ENCODE measurements around the gene CKM.
"Not testable (repeated sequence)": the region's sequence is repeated elsewhere in the genome, so short reads cannot be mapped to it uniquely, and the experiment has no call there.

Gene CKM

DNA sequence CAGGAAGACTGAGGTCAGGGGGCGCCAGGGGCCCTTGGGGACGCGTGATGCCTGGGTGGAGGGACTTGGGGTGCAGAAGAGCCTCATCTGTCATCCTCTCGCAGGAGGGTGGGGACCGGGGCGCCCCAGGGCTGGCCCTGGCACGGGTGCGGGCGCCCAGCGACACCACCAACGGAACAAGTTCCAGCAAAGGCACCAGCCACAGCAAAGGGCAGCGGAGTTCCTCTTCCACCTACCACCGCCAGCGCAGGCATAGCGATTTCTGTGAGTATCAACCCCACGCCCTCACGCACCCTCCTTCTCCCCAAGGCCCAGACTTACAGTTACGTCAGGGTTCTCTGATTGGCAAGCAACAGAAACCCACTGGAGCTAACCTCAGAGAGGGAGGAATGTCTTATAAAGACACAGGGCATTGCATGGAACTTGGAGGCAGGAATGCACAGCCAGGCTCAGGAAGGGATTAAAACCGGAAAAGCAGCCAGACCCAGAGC, 42.2 kb downstream of the CKM start:
- no peak for DNase-seq

DNA sequence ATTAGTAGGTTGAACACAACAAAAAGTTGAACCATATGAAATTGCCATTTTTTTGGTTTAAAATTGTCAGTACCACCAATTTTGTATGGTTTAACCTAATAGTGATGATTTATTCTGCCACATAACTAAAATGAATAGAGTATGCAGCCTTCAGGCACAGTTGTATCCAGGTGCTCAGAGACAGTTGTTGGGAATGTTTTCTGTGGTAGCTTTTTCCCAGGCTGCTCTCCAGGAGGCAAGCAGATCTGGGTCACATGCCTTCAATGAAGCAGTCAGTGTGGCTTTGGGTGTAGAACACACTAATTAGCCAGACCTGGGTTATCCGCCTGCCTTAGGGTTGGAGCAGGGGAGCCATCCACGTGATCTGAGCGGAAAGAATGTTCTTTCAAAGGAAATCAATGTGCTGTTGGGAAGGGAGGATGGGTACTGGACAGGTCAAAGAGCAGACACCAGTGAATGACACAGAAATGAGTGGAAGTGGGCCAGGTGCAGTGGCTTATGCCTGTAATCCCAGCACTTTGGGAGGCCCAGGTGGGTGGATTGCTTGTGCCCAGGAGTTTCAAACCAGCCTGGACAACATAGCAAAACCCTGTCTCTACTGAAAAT, 43.0 kb downstream of the CKM start:
- no peak for DNase-seq

DNA sequence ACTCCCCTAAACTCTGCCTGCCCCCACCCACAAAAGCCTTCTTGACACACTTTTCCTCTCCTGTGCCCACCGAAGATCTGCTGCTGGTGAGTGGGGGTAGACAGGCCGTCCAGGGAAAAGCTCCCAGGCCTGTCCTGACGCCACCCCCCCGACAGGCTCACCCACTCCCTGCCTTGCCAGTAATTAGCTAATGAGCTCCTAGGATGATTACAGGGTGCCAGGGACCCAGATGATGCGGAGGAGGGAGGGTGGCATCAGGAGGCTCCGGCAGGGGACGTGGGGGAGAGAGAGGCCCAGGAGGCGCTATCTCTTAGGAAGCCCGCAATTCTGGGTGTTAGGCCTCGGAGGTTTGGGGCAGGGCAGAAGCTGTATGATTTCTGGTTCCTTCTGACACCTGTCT, 44.6 kb downstream of the CKM start:
- DNase-seq, result no peak

DNA sequence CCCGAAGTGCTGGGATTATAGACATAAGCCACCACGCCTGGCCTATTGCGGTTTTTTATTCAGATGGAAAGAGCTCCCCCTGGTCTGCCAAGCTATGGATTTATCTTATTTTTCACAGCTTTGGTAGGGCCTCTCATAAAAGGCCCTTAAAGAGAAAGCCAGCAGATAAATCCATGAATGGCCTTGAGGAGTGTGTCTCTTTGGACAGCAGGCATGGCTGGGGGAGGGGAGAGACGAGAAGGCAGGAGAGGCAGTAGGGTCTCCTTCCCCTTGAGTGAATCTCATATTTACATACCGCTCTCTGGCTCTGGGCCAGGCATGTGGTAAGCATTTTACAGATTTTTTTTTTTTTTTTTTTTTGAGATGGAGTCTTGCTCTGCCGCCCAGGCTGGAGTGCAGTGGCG, 46.4 kb downstream of the CKM start:
- DNase-seq, result peak; percentile 86

DNA sequence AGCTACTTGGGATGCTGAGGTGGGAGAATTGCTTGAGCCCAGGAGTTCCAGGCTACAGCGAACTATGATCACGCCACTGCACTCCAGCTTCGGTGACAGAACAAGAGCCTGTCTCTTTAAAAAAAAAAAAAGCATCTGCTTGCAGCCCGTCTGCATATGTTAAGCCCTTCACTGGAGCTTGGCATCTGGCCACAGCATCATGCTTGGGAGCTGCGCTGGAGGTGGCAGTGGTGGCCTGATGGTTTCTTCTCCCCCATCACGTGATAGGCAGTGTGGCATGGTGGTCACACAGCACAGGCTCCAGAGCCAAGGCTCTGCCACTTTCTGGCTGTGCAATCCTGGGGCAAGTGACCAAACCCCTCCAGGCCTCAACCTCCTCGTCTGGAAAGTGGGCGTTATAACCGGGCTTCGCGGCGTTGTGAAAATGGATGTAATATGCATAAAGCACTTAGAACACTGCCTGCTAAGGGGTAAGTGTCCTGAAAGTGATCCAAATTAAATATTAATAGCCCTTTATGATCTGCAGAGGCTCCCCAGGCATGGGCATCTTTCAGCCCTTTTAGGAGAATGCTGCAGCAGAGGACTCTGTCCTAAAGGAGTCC, 47.2 kb downstream of the CKM start:
- DNase-seq, result peak; percentile 75

DNA sequence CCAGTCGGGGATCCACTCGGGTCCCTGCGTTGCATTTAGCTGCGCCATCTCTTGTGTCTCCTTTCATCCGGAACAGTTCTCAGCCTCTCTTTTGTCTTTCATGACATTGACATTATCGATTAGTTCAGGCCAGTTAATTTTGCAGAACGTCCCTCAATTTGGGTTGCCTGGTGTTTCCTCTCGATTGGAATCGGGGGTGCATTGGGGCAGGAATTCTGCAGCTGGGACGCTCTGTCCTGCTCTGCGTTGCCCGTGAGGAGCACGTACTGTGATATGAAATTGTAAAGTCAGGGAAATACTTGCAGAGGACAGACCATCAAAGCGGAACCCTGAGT, 49.2 kb downstream of the CKM start:
- DNase-seq, result no peak

DNA sequence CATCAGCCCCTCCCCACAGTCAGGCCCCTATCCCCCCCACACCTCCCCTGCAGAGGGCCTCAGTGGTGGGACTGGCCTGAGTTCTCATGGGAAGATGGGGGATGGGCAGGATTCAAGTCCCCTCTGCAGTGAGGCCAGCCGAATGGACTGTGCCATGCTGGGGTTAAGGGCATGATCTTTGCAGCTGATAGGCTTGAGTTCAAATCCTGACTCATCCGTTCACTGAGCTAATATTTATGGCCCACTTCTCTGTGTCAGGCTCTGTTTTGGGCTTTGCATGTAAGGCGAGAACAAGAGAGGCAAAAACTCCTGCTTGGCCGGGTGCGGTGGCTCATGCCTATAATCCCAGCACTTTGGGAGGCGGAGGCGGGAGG, 51.0 kb downstream of the CKM start:
- no peak for DNase-seq

DNA sequence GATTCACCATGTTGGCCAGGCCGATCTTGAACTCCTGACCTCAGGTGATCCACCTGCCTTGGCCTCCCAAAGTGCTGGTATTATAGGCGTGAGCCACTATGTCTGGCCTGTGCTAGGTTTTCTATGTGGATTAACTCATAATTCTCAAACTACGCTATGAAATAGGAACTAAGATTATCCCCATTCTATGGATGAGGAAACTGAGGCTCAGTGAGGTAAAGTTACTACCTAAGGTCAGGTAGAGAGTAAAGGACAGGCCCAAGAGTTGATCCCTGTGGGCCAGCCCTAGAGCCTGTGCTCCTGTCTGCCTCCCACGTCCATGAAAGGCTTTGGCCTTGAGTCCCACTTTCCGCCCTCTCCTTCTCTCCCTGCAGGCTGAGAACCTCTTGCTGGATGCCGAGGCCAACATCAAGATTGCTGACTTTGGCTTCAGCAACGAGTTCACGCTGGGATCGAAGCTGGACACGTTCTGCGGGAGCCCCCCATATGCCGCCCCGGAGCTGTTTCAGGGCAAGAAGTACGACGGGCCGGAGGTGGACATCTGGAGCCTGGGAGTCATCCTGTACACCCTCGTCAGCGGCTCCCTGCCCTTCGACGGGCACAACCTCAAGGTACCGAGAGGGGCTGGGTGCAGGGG, 51.5 kb downstream of the CKM start:
- DNase-seq, result no peak

DNA sequence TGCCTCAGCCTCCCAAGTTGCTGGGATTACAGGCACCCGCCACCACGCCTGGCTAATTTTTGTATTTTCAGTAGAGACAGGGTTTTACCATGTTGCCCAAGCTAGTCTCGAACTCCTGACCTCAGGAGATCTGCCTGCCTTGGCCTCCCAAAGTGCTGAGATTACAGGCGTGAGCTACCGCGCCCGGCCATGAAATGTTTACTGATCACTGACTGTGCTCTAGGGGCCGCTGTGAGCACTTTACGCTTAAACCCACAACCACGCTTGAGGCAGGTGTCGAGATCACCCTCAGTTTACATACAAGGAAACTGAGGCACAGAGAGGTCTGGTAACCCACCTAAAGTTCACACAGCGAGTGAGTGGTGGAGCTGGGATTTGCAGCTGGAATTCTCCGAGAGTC, 52.7 kb downstream of the CKM start:
- not testable (repeated sequence) for DNase-seq

DNA sequence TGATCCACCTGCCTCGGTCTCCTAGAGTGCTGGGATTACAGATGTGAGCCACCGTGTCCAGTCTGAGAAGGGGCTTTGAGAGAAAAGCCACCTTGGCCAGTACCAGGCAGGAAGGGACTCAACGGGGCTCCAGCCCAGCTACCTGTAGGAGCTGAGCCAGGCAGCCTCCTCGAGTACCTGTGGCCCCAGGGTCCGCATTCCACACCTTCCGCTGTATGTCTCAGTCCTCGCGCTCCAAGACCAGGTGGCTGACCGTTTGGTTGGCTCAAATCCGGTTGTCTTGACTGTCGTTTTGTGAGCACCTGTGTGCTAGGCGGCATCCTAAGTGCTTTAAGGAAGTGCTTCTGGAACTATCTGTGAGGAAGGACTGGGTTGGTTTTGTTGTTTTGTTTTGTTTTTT, 55.4 kb downstream of the CKM start:
- no peak for DNase-seq

DNA sequence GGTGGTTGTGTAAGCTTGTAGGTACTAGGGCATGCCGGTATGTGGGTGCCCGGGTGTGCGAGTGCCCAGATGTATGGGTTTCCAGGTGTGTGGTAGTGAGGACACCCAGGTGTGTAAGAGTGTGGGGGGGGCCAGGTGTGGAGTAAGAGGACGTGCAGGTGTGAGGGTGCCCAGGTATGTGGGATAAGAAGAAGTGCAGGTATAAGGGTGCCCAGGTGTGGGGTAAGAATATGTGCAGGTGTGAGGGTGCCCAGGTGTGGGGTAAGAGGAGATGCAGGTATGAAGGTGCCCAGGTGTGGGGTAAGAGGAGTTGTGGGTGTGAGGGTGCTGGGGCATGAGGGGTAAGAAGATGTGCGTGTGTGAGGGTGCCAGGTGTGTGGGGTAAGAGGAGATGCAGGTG, 57.3 kb downstream of the CKM start:
- DNase-seq, result no peak

DNA sequence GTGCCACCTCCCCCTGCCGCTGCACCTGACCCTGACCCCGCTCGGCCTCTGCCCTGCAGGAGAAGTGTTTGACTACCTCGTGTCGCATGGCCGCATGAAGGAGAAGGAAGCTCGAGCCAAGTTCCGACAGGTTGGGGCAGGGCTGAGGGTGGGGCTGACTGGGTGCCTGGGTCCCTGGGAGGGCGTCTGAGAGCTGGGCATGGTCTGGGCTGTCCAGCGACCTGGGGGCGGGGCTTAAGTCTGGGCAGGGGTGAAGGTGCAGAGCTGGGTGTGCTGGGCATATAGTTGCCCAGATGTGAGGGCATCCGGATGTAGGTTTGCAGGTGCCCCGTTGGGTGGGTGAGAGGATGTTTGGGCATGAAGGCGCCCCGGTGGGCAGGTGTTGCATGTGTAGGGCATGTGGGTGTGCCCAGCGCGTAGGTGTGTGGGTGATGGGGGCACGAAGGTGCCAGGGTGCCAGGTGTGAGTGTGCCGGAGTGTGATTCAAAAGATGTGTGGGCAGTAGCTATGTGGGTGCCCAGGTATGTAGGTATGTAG, 57.8 kb downstream of the CKM start:
- DNase-seq, result no peak

DNA sequence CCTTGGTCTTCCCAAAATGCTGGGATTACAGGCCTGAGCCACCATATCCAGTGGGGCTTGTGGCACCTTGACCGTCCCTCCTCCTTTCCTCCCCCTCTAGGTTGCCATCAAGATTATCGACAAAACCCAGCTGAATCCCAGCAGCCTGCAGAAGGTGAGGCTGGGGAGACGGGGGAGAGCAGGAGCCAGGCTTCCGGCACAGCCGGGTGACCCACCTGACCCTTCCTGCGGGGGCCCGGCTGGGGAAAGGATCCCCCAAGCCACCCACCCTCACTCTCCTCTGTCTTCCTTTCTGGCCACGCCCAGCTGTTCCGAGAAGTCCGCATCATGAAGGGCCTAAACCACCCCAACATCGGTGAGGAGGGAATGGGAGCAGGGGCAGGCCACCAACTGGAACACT, 59.7 kb downstream of the CKM start:
- no peak for DNase-seq

DNA sequence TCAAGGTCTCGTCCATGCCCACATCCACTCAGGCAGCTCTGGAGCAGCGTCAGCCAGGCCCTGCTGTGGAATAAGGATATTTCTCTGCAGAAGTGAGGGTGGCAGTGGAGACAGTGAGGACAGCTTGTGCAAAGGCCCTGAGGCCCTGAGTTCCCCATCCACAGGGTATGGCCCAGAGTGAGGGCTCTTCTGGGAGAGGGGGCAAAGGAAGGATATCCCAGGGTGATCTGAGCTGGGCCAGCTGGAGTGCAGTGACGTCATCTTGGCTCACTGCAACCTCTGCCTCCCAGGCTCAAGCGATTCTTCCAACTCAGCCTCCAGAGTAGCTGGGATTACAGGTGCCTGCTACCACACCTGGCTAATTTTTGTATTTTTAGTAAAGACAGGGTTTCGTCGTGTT, 60.1 kb downstream of the CKM start:
- no peak for DNase-seq

DNA sequence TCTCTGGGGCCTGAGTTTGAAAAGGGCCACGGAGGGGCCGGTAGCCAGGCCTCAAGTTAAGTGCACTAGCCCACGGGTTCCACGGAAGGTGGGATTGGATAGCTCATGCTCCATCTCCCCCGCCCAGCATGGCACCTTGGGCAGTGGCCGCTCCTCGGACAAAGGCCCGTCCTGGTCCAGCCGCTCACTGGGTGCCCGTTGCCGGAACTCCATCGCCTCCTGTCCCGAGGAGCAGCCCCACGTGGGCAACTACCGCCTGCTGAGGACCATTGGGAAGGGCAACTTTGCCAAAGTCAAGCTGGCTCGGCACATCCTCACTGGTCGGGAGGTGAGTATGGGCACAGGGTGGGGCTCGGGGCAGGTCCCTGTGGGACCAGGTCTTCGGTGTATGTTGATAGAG, 63.8 kb downstream of the CKM start:
- no peak for DNase-seq

DNA sequence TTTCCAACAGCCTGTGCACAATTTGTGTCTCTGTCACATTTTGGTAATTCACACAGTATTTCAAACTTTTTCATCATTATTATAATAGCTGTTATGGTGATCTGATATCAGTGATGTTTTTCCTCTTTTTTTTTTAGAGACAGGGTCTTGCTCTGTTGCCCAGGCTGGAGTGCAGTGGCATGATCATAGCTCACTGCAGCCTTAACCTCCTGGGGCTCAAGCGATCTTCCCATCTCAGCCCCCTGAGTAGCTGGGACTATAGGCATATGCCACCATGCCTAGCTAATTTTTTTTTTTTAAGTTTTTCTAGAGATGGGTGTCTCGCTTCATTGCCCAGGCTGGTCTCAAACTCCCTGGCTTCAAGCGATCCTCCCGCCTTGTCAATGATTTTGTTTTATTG, 65.8 kb downstream of the CKM start:
- no peak for DNase-seq

Measured in fibroblast of skin of right quadriceps (primary cell).